Suppressor macrophage treated with lipopolysaccharide for 1 hour (primary cell): ENCODE measurements around the gene ADAT2.
"Not testable (repeated sequence)": the region's sequence is repeated elsewhere in the genome, so short reads cannot be mapped to it uniquely, and the experiment has no call there.

Experiments
- DNase-seq, 3 donors: peaks; one replicate each; pipeline ENCODE4 v3.0.0-alpha.2; 2020 to 2022

ADAT2 gene

GRCh38 chr6:143450453-143451371, at the start of gene ADAT2, which contains the start of gene PEX3:
ADAT2 (minus strand) TSS chr6:143450695; CDS start chr6:143450658, 37 bp downstream.
PEX3 (plus strand) TSS chr6:143450805; CDS start chr6:143451043, 238 bp downstream.
- peak; percentile 95 to 96 (median 96) for DNase-seq

GRCh38 chr6:143498428-143498827, 47.9 kb upstream of the ADAT2 start:
- no peak for DNase-seq

GRCh38 chr6:143496974-143497373, 46.5 kb upstream of the ADAT2 start:
- no peak for DNase-seq

GRCh38 chr6:143490775-143491174, 40.3 kb upstream of the ADAT2 start:
- no peak for DNase-seq

DNA sequence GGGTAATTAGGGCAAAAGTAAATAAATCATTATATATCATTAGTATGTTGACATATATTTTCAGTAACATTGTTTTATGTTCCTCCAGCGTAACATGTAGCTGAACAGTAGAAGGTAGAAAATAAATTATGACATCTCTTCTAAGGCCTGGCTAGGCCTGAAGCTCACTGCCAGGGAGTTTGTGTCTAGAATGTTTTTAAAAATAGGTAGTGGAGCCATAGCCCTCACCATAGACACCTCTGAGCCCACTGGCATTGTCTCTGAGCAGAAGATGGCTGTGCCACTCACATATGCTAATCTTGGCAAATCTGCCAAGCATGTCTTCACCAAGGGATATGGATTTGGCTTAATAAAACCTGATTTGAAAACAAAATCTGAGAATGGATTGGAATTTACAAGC, 39.7 kb upstream of the ADAT2 start:
- no peak for DNase-seq

- DNase-seq, result no peak
Observed at GRCh38 chr6:143486752-143487151, 36.3 kb upstream of the ADAT2 start.

DNA sequence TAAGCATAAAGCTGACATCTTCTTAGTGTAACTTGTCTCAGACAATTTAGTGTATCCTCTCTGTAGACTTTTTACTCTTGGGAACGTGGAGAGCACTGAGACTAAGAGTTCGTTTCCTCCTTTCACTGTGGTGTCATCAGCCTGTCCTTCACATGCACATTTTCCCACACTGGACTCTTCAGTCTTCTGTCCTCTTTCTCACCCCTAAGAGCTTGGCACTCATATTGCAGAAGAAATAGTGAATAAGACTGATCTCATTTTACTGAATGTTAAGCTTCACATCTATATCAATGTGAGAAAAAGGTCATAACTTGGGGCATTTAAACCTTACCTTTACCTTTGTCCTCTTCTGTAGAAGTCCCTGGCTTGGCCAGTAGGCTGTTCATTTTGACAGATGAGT, 35.5 kb upstream of the ADAT2 start:
- DNase-seq, result no peak

- no peak for DNase-seq
Observed at GRCh38 chr6:143482593-143482992, 32.1 kb upstream of the ADAT2 start.

DNA sequence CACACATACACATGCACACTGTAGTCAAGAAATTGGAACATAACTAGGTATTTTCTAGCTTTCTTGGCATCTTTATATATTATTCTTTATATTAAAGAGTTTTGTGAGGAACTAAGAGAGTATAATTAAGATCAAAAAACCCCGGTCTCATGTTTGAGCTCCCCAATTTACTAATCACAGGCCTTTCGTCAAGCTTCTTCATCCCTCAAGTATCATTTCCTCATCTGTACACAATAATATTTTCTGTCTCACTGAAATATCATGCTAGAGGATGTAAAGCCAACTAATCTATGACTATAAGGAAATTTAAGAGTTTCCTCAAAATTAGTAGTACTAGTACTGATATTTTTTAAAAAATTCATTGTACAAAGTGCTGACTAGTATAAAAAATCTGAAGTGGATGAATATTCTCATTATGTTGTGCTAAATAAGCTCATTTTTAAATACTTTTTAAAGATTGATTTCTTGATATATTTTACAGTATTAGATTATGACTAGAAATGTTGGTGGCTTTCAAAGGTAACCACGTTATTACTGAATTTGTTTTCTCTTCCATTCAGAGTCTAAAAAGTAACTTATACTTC, 28.1 kb upstream of the ADAT2 start:
- peak in 1 of 3 donors; percentile 5 for DNase-seq

DNA sequence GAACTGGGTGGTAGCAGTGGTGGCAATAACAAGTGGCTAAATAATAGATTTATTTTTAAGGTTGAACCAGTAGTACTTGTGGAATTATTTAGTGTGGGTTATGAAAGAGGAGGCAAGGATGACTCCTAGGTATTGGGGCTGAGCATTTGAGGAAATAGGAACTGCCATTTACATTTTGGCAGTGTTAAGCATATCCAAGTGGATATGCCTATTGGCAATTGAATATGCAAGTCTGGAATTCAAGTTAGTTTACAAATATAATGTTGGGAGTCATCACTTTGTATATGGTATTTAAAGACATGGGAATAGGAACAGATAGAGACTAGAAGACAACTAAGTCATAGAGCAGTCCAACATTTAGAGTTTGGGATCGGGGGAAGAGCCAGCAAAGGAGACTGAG, 26.1 kb upstream of the ADAT2 start:
- no peak for DNase-seq

GRCh38 chr6:143471822-143472221, 21.3 kb upstream of the ADAT2 start:
- DNase-seq, result no peak

DNA sequence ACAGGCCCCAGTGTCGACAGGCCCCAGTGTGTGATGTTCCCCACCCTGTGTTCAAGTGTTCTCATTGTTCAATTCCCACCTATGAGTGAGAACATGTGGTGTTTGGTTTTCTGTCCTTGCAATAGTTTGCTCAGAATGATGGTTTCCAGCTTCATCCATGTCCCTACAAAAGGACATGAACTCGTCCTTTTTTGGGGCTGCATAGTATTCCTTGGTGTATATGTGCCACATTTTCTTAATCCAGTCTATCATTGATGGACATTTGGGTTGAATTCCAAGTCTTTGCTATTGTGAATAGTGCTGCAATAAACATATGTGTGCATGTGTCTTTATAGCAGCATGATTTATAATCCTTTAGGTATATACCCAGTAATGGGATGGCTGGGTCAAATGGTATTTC, 18.3 kb upstream of the ADAT2 start:
- DNase-seq, result not testable (repeated sequence)

DNA sequence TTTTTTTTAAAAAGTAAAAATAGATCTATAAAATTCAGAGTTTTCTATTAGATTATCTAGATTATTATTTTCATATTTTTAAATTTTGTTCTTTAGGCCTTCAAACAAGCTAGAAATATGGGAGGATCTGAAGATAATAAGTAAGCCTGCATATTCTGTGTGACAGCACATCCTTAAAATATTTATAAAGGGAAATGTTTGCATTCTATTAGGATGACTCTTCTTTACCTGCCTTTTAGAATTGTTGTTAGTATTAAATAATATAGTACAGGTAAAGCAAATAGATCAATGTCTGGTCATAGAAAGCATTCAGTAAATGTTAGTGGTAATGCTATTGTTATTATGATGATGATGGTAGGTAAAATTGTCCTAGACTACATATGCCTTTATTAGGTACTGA, 17.5 kb upstream of the ADAT2 start:
- DNase-seq, result no peak

- no peak for DNase-seq
Observed at GRCh38 chr6:143465546-143465945, 15.1 kb upstream of the ADAT2 start.

GRCh38 chr6:143457563-143458359, 7.3 kb upstream of the ADAT2 start:
- no peak for DNase-seq

DNA sequence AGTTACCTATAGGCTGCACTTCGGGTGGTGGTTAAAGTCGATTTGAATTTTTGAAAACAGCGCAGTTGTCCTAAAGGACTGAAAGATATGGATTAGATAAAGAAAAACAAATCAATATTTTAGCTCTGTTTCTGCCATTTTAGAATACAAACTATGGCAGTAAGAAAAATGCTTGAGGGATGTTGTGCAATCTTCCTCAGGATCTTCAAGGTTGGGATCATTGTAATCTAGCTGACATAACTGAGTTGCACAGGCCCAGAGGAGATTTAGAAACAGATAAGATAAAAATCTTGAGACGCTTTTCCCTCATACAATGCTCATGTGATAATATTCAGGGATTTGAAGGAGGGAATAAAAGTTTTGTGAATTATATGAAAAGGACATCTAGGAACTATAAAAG, 1.0 kb upstream of the ADAT2 start:
- DNase-seq, result peak in 1 of 3 donors; percentile 12

DNA sequence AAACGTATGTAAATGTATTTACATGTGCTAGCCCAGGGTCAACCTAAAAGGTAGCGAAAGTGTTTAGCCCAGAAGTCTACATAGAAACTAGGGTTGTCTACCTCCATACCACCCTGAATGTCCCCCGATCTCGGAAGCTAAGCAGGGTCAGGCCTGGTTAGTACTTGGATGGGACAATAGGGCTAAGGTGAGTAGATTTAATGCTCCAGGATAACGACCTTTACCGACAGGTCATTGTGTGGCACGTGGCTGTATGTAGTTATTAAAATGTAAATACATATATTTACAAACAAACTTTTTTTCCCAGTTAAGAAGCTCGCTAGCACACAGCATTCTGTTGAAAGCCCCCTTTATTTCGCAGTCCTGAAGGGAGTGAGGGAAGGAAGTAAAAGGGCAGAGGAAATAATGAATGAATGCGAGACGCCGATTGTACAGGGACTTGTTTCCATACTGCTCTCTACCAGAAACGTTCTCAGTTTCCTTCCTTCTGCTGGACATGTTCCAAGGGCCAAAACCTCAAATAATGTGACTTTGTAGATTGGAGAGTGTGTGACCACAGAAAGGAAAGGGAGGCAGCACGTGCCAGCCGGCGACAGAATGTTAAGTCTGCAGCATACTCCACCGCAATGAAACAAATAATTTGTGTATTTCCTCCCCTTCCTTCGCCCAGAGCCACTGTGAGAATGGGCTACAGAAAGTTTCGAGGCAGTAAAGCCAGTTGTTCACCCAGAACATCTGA, 612 bp downstream of the ADAT2 start:
- peak; percentile 8 to 27 (median 18) for DNase-seq

- no peak for DNase-seq
Observed at GRCh38 chr6:143449082-143449713, 1.3 kb downstream of the ADAT2 start.

- not testable (repeated sequence) for DNase-seq
Observed at GRCh38 chr6:143447865-143448264, 2.6 kb downstream of the ADAT2 start.

GRCh38 chr6:143443096-143443495, 7.4 kb downstream of the ADAT2 start:
- DNase-seq, result no peak

- no peak for DNase-seq
Observed at GRCh38 chr6:143441680-143442545, 8.6 kb downstream of the ADAT2 start.
